CD14-positive monocyte (primary cell): ENCODE measurements around the gene RHOBTB1. TPM values are rescaled to one million over a fixed set of nuclear protein-coding genes. Genes with fewer than 3 reads are reported as not detected.

ENCODE experiments used
- DNase-seq, 3 donors: peaks; one replicate each; pipeline ENCODE4 v3.0.0-alpha.2; 2011 to 2022
- H2AFZ ChIP-seq: 2 replicates; pipeline ENCODE4 v1.6.0; 2012; ENCODE audit warnings: mild to moderate bottlenecking, low read depth, low read length, inconsistent platforms; ENCODE audit not compliant: insufficient read depth, poor library complexity, severe bottlenecking
- H3K27ac ChIP-seq, 2 donors: 1 replicate in 1 of 2; 2 replicates in 1 of 2; pipeline ENCODE4 v1.5.1; 2012 to 2013; ENCODE audit warnings: low read length in 2 of 2, control low read depth in 1 of 2, inconsistent platforms in 1 of 2, low read depth in 1 of 2, mild to moderate bottlenecking in 1 of 2
- H3K27me3 ChIP-seq, 2 donors: one replicate each; pipeline versions ENCODE4 v1.6.0 to v1.6.1; 2011 to 2013; ENCODE audit warnings: low read length in 2 of 2; ENCODE audit not compliant: control insufficient read depth in 2 of 2, insufficient read depth in 2 of 2
- H3K36me3 ChIP-seq, 2 donors: replicated peaks in 1 of 2; 1 replicate in 1 of 2; 2 replicates in 1 of 2; pipeline versions ENCODE4 v1.5.1 to v1.6.1; 2012 to 2013; ENCODE audit warnings: low read length in 2 of 2, control low read depth in 1 of 2, inconsistent platforms in 1 of 2, mild to moderate bottlenecking in 1 of 2; ENCODE audit not compliant: insufficient read depth in 2 of 2, control insufficient read depth in 1 of 2
- H3K4me1 ChIP-seq, 2 donors: 1 replicate in 1 of 2; 2 replicates in 1 of 2; pipeline versions ENCODE4 v1.5.1 to v1.6.1; 2012 to 2013; ENCODE audit warnings: low read length in 2 of 2, control low read depth in 1 of 2, inconsistent platforms in 1 of 2, mild to moderate bottlenecking in 1 of 2, moderate library complexity in 1 of 2; ENCODE audit not compliant: insufficient read depth in 2 of 2, control insufficient read depth in 1 of 2
- H3K4me2 ChIP-seq: replicated peaks from 2 replicates; pipeline ENCODE3; 2012; ENCODE audit warnings: low read length, moderate library complexity, mild to moderate bottlenecking; ENCODE audit not compliant: poor library complexity, severe bottlenecking; ENCODE audit errors: extremely low read depth
- H3K4me3 ChIP-seq, 3 experiments: fragments of 200-600 bp in 1 of 3; sonication (generic) in 1 of 3; replicated peaks in 1 of 3; 1 replicate in 2 of 3; 2 replicates in 1 of 3; pipeline ENCODE4 v1.5.1; 2011 to 2013; ENCODE audit warnings: low read length in 3 of 3, mild to moderate bottlenecking in 3 of 3, control low read depth in 2 of 3, low read depth in 2 of 3, inconsistent platforms in 1 of 3, moderate library complexity in 1 of 3
- H3K79me2 ChIP-seq: 2 replicates; pipeline ENCODE4 v1.6.0; 2012; ENCODE audit warnings: mild to moderate bottlenecking, control low read depth, inconsistent platforms, low read length, moderate library complexity; ENCODE audit not compliant: insufficient read depth
- H3K9ac ChIP-seq: 2 replicates; pipeline ENCODE4 v1.6.0; 2017; ENCODE audit warnings: low read length, mild to moderate bottlenecking; ENCODE audit not compliant: insufficient read depth, poor library complexity, severe bottlenecking
- H3K9me3 ChIP-seq, 2 donors: replicated peaks in 1 of 2; 1 replicate in 1 of 2; 2 replicates in 1 of 2; pipeline versions ENCODE4 v1.5.1 to v1.6.1; 2012 to 2013; ENCODE audit warnings: low read length in 2 of 2, control low read depth in 1 of 2; ENCODE audit not compliant: control insufficient read depth in 1 of 2, insufficient read depth in 1 of 2
- H4K20me1 ChIP-seq: 2 replicates; pipeline ENCODE4 v1.6.0; 2012; ENCODE audit warnings: mild to moderate bottlenecking, low read length, control low read depth, moderate library complexity; ENCODE audit not compliant: insufficient read depth
- H3K27ac Mint-ChIP-seq, 7 donors: one replicate each; pipeline ENCODE4 v1.8.0; 2020; ENCODE audit warnings: mild to moderate bottlenecking in 7 of 7, mixed read lengths in 7 of 7, moderate library complexity in 6 of 7, inconsistent platforms in 2 of 7
- H3K27me3 Mint-ChIP-seq, 3 donors: one replicate each; pipeline ENCODE4 v1.8.0; 2021 to 2022; ENCODE audit warnings: low read depth in 3 of 3, mild to moderate bottlenecking in 3 of 3, mixed read lengths in 3 of 3, moderate library complexity in 3 of 3, inconsistent platforms in 1 of 3
- H3K36me3 Mint-ChIP-seq, 2 donors: one replicate each; pipeline ENCODE4 v1.8.0; 2020; ENCODE audit warnings: mixed read lengths in 2 of 2, inconsistent platforms in 1 of 2, mild to moderate bottlenecking in 1 of 2
- H3K4me1 Mint-ChIP-seq: one replicate; pipeline ENCODE4 v1.8.0; 2020; ENCODE audit warnings: mild to moderate bottlenecking, mixed read lengths
- H3K4me3 Mint-ChIP-seq, 2 donors: one replicate each; pipeline ENCODE4 v1.8.0; 2020; ENCODE audit warnings: mild to moderate bottlenecking in 2 of 2, mixed read lengths in 2 of 2, moderate library complexity in 1 of 2
- H3K9me3 Mint-ChIP-seq, 7 donors: one replicate each; pipeline ENCODE4 v1.8.0; 2020 to 2022; ENCODE audit warnings: mixed read lengths in 7 of 7, mild to moderate bottlenecking in 6 of 7, moderate library complexity in 6 of 7, inconsistent platforms in 2 of 7
- CTCF ChIP-seq: fragments of 200-600 bp; IDR thresholded peaks from one replicate; pipeline ENCODE4 v1.8.0; 2022; ENCODE audit warnings: antibody characterized with exemption, mild to moderate bottlenecking
- WGBS: methylation state at CpG from one replicate; pipeline ENCODE4 v1.1.5; 2013; ENCODE audit warnings: missing lambda C conversion rate; ENCODE audit not compliant: insufficient coverage; 5-methylcytosine and 5-hydroxymethylcytosine counted together
- intact Hi-C, 2 donors: fragments of 100-400 bp; cut with micrococcal nuclease; formaldehyde crosslinking; loops; one replicate each; pipeline versions ENCODE4 v1.15.0 to v1.15.1; 2023
- polyA plus RNA-seq, 3 donors: library from polyadenylated mRNA; depleted of rRNA in 1 of 3; unstranded in 2 of 3; stranded (reverse) in 1 of 3; fragments of 300-500 nt in 2 of 3; fragments of >200 nt in 1 of 3; fragmentation: Illumina TruSeq in 2 of 3; gene quantifications; 1 replicate in 2 of 3; 2 replicates in 1 of 3; pipeline ENCODE4 v1.2.3, GENCODE V29; 2012 to 2021

Gene RHOBTB1
- polyA plus RNA-seq, 3 donors: 0.41 to 0.96 (median 0.62) TPM

- WGBS: 92% methylated on average over 3 of the region's 7 CpGs
- H3K9me3 ChIP-seq: no peaks in the 10 kb centered on the region
- intact Hi-C loops: no loop called here
- Mint-ChIP-seq H3K27ac (no peak overlapping the region), H3K9me3 (no peaks in the 10 kb centered on the region), H3K36me3 (no peaks in the 10 kb centered on the region), H3K4me1 (no peaks in the 10 kb centered on the region), H3K4me3 (no peak overlapping the region), H3K27me3 (peaks cover 0 to 3% (median 3%) of the 10 kb centered on the region in 3 donors)
- H3K4me2 ChIP-seq: no peak overlapping the region
- no peak overlapping the region for H3K4me3 ChIP-seq
- H3K36me3 ChIP-seq: no peaks in the 10 kb centered on the region
- H4K20me1 ChIP-seq: no peaks in the 10 kb centered on the region
- no peaks in the 10 kb centered on the region for H3K79me2 ChIP-seq
- no peak overlapping the region for H3K27ac ChIP-seq
- DNase-seq: no peak
- H3K9ac ChIP-seq: no peak overlapping the region
- TF ChIP-seq CTCF: no peak
- H2AFZ ChIP-seq: no peak overlapping the region
- H3K27me3 ChIP-seq: no peaks in the 10 kb centered on the region
- no peaks in the 10 kb centered on the region for H3K4me1 ChIP-seq
These were observed 8.8 kb upstream of the RHOBTB1 start for GRCh38 chr10:60952846-60953220.

- H4K20me1 ChIP-seq: no peaks in the 10 kb centered on the region
- Mint-ChIP-seq H3K36me3 (no peaks in the 10 kb centered on the region), H3K27me3 (peaks cover 0 to 3% (median 3%) of the 10 kb centered on the region in 3 donors), H3K4me1 (no peaks in the 10 kb centered on the region), H3K27ac (no peak overlapping the region), H3K9me3 (no peaks in the 10 kb centered on the region), H3K4me3 (no peak overlapping the region)
- H3K27ac ChIP-seq: no peak overlapping the region
- no peak for DNase-seq
- no peaks in the 10 kb centered on the region for H3K27me3 ChIP-seq
- H2AFZ ChIP-seq: no peak overlapping the region
- no peak overlapping the region for H3K9ac ChIP-seq
- no peaks in the 10 kb centered on the region for H3K4me1 ChIP-seq
- no peaks in the 10 kb centered on the region for H3K36me3 ChIP-seq
- no peaks in the 10 kb centered on the region for H3K79me2 ChIP-seq
- no CpG with 5 or more reads among the region's 3 CpGs for WGBS
- intact Hi-C loops: no loop called here
- no peak overlapping the region for H3K4me2 ChIP-seq
- H3K4me3 ChIP-seq: no peak overlapping the region
- H3K9me3 ChIP-seq: no peaks in the 10 kb centered on the region
- TF ChIP-seq CTCF: no peak
These were observed 8.3 kb upstream of the RHOBTB1 start for GRCh38 chr10:60952067-60952845.
